ENCODE data around the gene SCAMP4. TPM values are rescaled to one million over a fixed set of nuclear protein-coding genes. Genes with fewer than 3 reads are reported as not detected.

Gene SCAMP4
- total and polyA plus RNA-seq, 2 of the 13 experiments (the other 11 are each of a cell fraction or from before 2014, with no cell fraction given), result 10.7 to 13.7 TPM

GRCh38 chr19:1889907-1890306, 15.3 kb upstream of the SCAMP4 start (continued):
- TF ChIP-seq POLR2AphosphoS2 (IDR thresholded peaks at IDR 0.05; ENCODE audit: low read depth, low read length) (no peak), WIZ (CRISPR knock-in tag; IDR thresholded peaks at IDR 0.05) (no peak), NR2C2 (CRISPR knock-in tag; IDR thresholded peaks at IDR 0.05; ENCODE audit: borderline replicate concordance) (no peak), ZNF446 (CRISPR knock-in tag; IDR thresholded peaks at IDR 0.05) (no peak), BCLAF1 (IDR thresholded peaks at IDR 0.05) (no peak)

GRCh38 chr19:1893791-1894190, 11.4 kb upstream of the SCAMP4 start:
- Histone ChIP-seq H3K4me1 (ENCODE audit: insufficient read depth, low read length) (peaks cover 18% of the 10 kb centered on the region), H3K9me3 (ENCODE audit: low read length) (no peaks in the 10 kb centered on the region), H3K4me2 (ENCODE audit: low read depth, low read length) (no peak overlapping the region), H3K27me3 (ENCODE audit: control insufficient read depth in 1 of 2, insufficient read depth in 2 of 2, low read length in 2 of 2) (no peaks in the 10 kb centered on the region), H2AFZ (ENCODE audit: low read length) (no peak overlapping the region), H3K27ac (ENCODE audit: extremely low read length, insufficient read depth, low read length) (no peak overlapping the region), H3K79me2 (ENCODE audit: insufficient read depth, low read length) (no peaks in the 10 kb centered on the region), H4K20me1 (ENCODE audit: insufficient read depth, low read length) (no peaks in the 10 kb centered on the region), H3K9ac (ENCODE audit: insufficient read depth, low read depth, low read length) (no peak overlapping the region), H3K4me3 (replicated peaks in 1 of 3; ENCODE audit: insufficient read depth in 1 of 3, low read depth in 2 of 3, low read length in 3 of 3) (no peak overlapping the region), H3K36me3 (replicated peaks in 1 of 2; ENCODE audit: control insufficient read depth in 1 of 2, insufficient read depth in 2 of 2, low read length in 2 of 2) (no peaks in the 10 kb centered on the region)
- no TSS peak for BruUV-seq (replicated peaks)
- ChIA-PET POLR2A (no interaction called here), CTCF (ENCODE audit: low intra/inter-chr PET ratio, low total read pairs) (no interaction called here)
- FAIRE-seq (no peak), ATAC-seq (no peak), DNase-seq (ENCODE audit: low spot score) (no peak)
- 71% methylated on average over 17 of the region's 17 CpGs for WGBS (ENCODE audit: low lambda C conversion rate)
- intact Hi-C loops (cut with micrococcal nuclease; ENCODE audit: unreplicated experiment) (no loop called here), in situ Hi-C loops (cut with HindIII; ENCODE audit: extremely low pct_ligation_motif_present, low pct_unique_long_range_greater_than_20kb) (no loop called here)
- TF ChIP-seq NR2F6 (IDR thresholded peaks at IDR 0.05), result no peak
- no peak for TF ChIP-seq NR2F6 (CRISPR knock-in tag; IDR thresholded peaks at IDR 0.05)
- TF ChIP-seq MZF1 (CRISPR knock-in tag; IDR thresholded peaks at IDR 0.05; ENCODE audit: borderline replicate concordance), result no peak
- 0 out of 2 replicates have a peak, but pooled peaks have one; percentile 23 for TF ChIP-seq ZBTB33 (CRISPR knock-in tag; IDR thresholded peaks at IDR 0.05)
- no peak for TF ChIP-seq ZSCAN21 (CRISPR knock-in tag; IDR thresholded peaks at IDR 0.05; ENCODE audit: borderline replicate concordance)
- TF ChIP-seq SETDB1 (CRISPR knock-in tag; IDR thresholded peaks at IDR 0.05; ENCODE audit: borderline replicate concordance), result no peak
- no peak for TF ChIP-seq NAIF1 (CRISPR knock-in tag; IDR thresholded peaks at IDR 0.05; ENCODE audit: borderline replicate concordance)
- TF ChIP-seq FOXP4 (CRISPR knock-in tag; IDR thresholded peaks at IDR 0.05), result no peak

All from HepG2 (cell line).